ENCODE measurements around the gene KCND1. TPM values are rescaled to one million over a fixed set of nuclear protein-coding genes. Genes with fewer than 3 reads are reported as not detected.

KCND1 gene
- total and polyA plus RNA-seq, 2 experiments from 2014 or later, result 2.7 to 5.6 TPM

- TF ChIP-seq ZNF114 (CRISPR knock-in tag; IDR thresholded peaks at IDR 0.05) (no peak), ETS1 (IDR thresholded peaks at IDR 0.05) (no peak), JUNB (IDR thresholded peaks at IDR 0.05; ENCODE audit: unreplicated experiment) (no peak), NANOG (IDR thresholded peaks at IDR 0.05; ENCODE audit: borderline replicate concordance) (no peak), CTCF (conservative IDR thresholded peaks at IDR 0.05; ENCODE audit: low read depth in 2 of 2) (no peak)
Observed at GRCh38 chrX:48992341-48992740, 20.7 kb upstream of the KCND1 start (continued).

- no peaks in the 10 kb centered on the region for H3K9me3 Mint-ChIP-seq
- H3K27me3 Mint-ChIP-seq (ENCODE audit: insufficient read depth, low read depth, poor library complexity), result peaks cover 4% of the 10 kb centered on the region
- H3K79me2 ChIP-seq (replicated peaks; ENCODE audit: insufficient read depth), result no peaks in the 10 kb centered on the region
- peaks cover 58% of the 10 kb centered on the region for H3K36me3 Mint-ChIP-seq (ENCODE audit: low read depth)
- H3F3A ChIP-seq (replicated peaks; ENCODE audit: low read depth), result no peaks in the 10 kb centered on the region
- H3K27ac Mint-ChIP-seq, result no peak overlapping the region
- no peak overlapping the region for H3K4me2 ChIP-seq
- H3K27ac ChIP-seq (ENCODE audit: low read depth), result no peak overlapping the region
- no peaks in the 10 kb centered on the region for H3K27me3 ChIP-seq (ENCODE audit: insufficient read depth)
- no peaks in the 10 kb centered on the region for H3K9me2 ChIP-seq (ENCODE audit: insufficient read depth)
- TF ChIP-seq CREB1 (CRISPR knock-in tag; IDR thresholded peaks at IDR 0.05; ENCODE audit: low read depth) (no peak), EZH2phosphoT487 (IDR thresholded peaks at IDR 0.05; ENCODE audit: unreplicated experiment) (no peak), ZNF462 (CRISPR knock-in tag; IDR thresholded peaks at IDR 0.05) (no peak), ZNF331 (CRISPR knock-in tag; IDR thresholded peaks at IDR 0.05; ENCODE audit: low read depth) (no peak), JUNB (IDR thresholded peaks at IDR 0.05; ENCODE audit: unreplicated experiment) (no peak), POLR2AphosphoS5 (IDR thresholded peaks at IDR 0.05; ENCODE audit: low read depth) (no peak), CTCF (conservative IDR thresholded peaks at IDR 0.05; ENCODE audit: low read depth in 2 of 2) (no peak), ETS1 (IDR thresholded peaks at IDR 0.05) (no peak), NANOG (IDR thresholded peaks at IDR 0.05; ENCODE audit: borderline replicate concordance) (no peak), EZH2 (IDR thresholded peaks at IDR 0.05; ENCODE audit: low read depth, unreplicated experiment) (no peak)
- no peaks in the 10 kb centered on the region for H3K4me1 Mint-ChIP-seq
- ATAC-seq (no peak), DNase-seq (ENCODE audit: low spot score) (no peak)
- H2AFZ ChIP-seq, result no peak overlapping the region
- H3K4me3 Mint-ChIP-seq, result no peak overlapping the region
- H3K36me3 ChIP-seq (ENCODE audit: insufficient read depth), result no peaks in the 10 kb centered on the region; the same call in 1 of the 2 replicates
- H4K20me1 ChIP-seq (replicated peaks; ENCODE audit: insufficient read depth), result no peaks in the 10 kb centered on the region
- no peaks in the 10 kb centered on the region for H3K4me1 ChIP-seq (ENCODE audit: insufficient read depth)
- H3K4me3 ChIP-seq, result no peak overlapping the region
Observed at GRCh38 chrX:48989483-48989882, 17.8 kb upstream of the KCND1 start.
